Effector CD4-positive, alpha-beta T cell (primary cell): ENCODE results near the gene SLC37A2.

Experiments used
- DNase-seq: peaks from one replicate; pipeline ENCODE4 v3.0.0-alpha.2; 2020

Gene SLC37A2

DNA sequence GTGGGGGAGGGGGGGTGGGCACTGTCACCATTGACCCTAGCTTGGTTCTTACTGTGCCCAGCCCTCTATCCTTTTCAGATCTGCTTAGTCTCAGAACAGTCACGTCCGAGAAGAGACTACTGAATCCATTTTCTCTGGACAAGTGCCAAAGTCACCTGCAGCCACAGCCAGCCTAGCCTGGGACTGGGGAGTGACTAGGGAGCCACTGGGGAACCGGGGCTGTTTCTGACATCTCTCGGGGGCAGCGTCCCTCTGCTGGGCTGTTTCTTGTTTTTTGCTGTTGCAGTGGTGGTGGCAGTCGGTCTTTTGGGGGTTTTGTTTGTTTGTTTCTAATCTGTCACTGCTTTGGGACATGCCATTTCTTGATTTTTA lies 8.7 kb downstream of the SLC37A2 start:
- DNase-seq: no peak

DNA sequence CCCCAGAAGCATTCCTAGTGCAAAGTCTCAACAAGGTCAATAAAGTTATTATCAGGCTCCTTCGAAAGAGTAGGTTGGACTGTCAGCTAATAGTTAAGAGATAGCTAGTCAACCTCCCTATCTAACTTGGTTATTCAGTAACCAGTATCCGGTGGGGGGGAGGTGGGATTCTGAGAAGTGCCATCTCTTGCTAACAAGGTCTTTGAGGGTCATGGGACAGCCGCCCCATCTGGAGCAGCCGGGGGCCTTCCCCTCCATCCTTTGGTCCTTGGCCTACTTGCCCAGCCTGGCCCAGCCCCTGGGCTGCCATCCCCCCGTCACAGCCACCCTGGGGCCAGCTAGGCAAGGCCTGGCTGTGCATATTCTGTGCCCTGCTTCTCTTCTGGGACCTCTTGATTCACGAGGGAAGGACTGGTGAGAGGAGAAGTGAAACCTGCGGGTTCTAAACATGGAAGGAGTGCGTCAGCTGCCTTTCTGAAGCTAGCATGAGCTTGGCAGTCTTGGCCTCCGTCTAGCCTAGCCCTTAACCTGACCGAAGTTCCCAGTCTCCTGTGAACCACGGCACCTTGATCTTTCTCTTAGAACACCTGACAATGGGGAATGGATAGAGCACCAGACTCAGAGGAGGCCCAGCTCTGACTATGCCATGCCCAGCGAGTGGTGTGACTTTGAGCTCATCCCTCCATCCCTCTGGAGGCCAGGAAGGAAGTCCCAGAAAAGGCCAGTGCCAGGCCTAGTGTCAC lies 9.3 kb downstream of the SLC37A2 start:
- DNase-seq: no peak

DNA sequence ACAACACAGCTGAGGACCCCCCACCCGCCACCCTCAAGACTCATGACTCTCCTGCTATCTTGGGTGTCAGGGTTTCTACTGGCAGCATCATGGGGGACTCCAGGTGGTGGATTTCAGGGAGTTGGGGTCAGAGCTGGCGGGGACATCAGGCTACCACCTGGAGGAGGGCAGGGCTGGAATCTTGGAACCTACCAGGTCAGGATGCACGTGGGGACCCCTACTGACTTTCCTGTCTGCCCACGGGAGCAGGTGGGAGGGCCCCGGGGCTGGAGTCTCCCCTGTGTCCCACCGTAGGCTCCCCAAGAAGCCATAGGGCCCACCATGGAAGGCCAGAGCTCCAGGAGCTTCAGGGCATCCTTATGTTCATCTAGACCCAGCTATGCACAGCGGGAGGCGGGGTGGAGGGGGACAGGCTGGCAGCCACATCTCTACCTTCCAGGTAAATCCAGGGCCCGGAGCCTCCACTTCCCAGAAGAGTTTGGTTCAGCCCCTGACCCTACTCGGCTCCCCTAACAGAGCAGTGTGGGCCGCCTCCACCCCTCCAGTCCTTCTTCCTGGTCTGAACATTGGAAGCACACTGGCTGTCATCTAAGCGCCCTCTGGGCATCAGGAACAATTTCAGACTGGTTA lies 10.0 kb downstream of the SLC37A2 start:
- no peak for DNase-seq

DNA sequence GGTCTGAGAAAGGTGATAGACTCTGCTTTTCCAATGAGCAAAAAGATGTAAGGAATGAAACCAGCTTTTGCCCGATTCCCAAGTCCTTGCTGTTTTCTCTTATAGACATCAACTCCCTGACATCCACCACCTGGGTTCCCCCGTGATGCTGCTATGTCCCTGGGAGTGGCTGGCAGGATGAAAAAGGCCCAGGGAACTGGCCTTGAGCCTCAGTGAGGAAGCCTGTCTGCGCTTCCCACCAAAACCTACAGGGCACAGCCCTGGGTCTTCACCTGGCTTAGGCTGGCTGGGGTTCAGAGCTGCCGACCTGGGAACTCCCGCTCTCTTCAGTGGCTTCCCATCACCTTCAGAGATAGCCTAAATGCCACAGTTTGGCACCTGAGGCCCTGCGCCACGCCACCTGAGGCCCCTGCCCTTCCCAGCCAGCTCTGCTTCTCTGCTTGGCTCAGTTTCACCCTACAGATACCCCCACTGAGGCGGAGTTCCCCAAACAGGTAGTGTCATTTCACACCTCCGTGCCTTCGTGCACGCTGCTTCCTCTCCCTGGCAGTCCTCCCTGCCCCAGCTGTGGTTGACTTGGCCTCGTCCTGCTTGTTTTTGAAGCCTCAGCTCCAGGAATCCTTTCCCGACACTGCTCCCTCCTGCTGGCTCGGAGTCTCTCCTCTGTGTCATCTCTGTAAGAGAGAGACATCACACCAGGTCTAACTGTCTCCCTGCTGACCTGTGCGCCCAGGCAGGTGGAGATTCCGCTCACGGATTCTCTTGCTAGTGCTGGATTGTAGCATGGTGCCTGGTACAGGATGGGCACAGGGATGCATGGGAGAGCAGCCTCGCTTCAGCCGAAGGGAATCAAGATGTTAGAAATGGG lies 10.7 kb downstream of the SLC37A2 start:
- no peak for DNase-seq

DNA sequence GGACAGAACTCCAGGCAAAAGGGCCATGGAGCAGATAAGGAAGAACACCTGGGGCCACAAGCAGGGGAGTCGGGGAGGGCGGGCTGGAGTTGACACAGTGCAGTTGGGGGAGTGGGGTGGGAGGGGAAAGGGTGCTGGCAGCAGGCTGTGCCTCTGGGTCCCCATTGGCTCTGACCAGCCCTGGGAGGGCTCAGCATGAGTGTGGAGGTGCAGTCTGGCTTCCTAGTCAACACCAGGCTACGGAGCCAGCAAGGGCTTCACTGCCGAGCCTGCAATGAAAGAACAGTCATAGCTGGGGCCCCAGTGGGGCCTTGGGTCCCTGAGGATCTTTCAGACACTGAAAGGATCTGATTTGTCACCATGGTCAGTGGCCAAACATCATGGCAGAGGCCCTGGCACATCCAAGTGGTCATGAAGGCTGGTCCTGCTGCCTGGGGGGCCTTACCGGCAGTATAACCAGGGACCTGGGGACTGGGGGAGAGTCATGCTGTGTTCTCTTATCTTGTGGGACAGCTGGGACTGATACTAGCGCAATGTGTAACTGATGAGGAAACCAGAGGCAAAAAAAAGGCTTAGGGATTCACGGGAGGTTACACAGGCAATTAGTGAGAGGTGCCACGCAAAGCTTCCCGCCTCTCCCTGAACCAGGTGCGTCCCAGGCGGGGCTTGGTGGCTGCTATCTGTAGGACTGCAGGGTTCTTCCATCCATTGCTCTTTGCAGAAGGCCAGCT lies 11.6 kb downstream of the SLC37A2 start:
- no peak for DNase-seq

DNA sequence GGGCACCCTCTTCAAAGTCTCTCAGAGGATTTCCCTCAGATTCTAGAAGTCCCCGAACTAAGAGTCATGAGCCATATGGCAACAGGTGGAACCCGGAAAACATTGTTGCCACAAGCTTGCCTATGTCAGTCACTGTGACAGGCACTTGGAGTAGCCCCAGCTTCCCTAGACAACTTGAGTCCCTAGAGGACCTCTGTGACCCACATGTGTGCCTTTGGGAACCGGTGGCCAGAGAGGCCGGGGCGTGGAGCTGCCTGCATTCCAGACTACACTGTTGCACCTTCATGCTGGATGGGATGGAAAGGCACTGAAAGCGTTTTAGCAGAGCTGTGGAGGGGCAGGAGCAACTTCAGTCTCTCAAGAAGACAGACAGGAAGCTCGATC lies 12.1 kb downstream of the SLC37A2 start:
- no peak for DNase-seq

DNA sequence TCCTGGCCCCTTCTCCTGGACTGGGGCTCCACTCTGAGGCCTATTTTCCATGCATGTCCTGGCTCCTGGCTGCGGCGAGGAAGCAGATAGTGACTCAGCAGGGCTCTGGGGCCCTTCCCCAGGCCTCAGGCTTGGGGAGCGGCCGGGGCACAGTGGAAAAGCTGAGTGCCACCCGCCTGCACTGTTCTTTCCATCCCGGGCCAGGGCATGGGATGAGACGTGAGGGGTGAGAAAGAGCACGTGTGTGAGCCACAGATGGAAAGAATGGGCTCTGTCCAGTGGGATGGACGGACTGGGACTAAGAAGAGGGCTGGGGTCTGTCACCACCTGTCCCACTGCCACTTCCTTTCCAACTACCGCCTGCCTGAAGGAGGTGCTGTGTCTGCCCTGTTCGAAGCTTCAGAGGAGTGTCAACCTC lies 12.8 kb downstream of the SLC37A2 start:
- no peak for DNase-seq

DNA sequence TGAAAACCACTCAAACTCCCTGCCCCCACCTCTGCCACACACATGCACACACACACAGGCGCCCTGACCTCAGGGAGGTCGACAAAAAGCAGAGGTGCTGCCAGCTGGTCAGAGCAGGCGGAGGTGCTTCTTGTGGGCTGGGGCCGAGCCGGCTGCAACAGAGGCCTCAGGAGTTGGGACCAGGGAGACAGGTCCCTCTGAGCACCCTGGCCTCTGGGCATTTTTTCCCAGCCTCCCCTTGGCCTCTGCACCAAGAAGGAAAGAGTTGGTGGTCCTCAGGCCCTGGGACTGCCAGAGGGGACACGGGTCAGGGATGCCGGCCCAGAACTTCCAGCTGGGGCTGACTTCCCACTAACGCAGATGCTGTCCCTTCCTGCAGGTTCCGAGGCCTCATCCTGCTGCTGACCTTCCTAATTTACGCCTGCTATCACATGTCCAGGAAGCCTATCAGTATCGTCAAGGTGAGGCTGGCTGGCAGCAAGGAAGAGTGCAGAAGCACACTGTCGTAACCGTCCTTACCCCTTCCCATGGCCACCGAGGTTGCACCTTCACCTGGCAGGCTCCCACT lies 13.4 kb downstream of the SLC37A2 start:
- no peak for DNase-seq

DNA sequence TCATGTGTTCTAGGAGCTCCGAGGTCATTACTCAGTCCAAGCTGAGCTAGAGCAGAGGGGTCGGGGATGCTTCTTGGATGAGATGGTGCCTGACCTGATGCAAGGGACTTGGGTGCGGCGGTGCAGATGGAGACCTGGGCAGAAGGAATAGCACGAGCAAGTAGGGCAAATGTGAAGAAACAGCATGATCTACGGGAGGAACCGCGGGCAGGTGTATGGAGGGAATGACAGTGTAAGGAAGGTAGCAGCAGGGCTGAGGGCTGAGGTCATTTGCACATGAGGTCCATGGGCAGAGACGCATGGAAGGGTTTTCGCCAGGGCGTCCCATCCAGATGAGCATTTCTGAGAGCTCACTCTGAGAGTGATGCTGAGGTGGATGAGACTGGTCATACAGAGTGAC lies 14.9 kb downstream of the SLC37A2 start:
- no peak for DNase-seq

DNA sequence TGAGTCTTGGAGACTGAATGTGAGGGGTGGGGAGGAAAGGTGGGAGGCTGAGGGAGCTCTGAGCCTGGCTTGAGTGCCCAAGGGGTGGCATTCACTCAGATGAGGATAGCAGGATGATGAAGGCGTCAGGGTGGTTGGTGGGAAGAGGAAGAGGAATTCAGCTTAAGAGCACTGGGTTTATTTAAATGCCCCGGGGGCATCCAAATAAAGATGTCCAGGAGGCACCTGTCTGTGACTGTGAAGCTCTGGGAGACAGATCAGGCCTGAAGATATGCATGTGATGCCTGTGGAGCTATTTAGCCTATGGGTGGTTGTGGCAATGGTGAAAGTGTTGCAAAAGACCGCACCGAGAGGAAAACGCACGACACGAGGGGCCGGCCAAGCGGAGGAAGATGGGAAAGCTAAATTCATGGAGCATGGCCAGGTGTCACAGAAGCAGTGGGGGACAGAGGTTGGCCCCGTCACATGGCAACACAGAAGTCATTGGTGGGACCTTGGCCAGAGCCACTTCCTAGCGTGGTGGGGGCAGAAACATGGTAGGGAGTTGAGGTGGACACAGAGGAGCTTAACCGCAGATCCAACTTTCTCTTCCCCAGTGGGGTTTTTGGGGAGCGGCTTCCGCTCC lies 15.5 kb downstream of the SLC37A2 start:
- DNase-seq: no peak

DNA sequence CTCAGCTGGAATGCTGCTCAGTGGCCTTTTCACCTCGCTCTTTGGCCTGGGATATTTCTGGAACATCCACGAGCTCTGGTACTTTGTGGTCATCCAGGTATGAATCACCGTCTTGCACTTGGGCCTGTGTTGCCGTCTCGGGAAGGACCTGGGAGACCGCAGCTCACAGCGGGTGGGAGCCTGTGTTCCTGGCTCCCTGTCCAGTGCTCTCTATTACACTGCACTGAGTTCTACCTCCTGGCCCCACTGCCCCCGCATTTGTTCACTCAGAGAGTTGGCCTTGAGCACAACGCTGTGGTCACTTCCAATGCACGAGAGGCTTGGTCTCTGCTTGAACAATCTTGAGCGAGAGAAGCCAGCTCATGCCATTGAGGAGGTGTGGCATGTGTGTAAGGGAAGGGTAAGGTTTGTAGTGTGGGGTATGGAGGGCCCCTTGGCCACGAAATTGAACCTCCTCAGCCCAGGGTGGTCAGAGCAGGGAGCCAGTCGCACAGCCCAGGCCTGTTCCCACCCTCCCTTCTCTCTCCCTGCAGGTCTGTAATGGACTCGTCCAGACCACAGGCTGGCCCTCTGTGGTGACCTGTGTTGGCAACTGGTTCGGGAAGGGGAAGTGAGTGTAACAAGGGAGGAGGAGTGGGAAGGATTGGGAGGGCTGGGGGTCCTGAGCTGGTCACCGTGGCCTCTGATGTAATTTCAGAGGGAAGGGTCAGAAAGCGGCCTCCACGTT lies 16.2 kb downstream of the SLC37A2 start:
- DNase-seq: no peak

DNA sequence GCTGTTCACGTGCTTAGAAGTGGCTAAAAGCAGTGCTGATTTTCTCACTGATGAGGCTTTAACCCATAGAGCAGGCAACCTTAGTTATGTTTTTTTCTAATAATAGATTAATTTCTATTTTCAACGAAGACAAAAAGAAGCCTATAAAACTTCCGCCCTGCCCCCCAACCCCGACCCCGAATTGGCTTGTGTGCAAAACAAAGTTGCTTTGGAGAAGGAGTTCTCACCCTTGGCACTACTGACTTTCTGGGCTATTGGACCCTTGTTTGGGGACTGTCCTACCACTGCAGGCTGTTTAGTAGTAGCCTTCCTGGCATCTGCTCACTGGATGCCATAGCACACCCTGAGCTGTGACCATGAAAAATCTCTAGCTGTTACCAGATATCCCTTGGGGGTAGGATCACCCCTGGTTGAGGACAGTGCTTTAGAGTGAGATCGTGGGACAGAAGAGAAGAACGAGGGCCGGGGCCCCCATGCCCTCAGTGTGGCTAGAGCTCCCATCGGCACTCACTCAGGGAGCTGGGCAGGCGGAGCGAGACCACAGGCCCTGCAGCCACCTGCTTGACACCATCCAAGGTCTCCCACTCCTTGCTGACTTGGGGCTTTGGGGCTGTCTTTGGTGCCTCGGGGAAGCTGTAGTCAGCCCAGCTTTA lies 16.9 kb downstream of the SLC37A2 start:
- DNase-seq: no peak

DNA sequence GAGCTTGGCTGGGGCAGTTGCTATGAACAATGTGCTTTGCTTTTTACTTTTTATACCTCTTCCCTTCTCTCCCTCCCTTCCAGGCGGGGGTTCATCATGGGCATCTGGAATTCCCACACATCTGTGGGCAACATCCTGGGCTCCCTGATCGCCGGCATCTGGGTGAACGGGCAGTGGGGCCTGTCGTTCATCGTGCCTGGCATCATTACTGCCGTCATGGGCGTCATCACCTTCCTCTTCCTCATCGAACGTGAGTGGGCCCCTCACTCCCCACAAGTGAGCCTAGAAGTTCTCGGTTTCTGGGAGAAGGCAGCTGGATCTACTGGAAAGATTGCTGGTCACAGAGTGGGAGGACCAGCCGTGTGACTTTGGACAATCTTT lies 17.4 kb downstream of the SLC37A2 start:
- DNase-seq: no peak

DNA sequence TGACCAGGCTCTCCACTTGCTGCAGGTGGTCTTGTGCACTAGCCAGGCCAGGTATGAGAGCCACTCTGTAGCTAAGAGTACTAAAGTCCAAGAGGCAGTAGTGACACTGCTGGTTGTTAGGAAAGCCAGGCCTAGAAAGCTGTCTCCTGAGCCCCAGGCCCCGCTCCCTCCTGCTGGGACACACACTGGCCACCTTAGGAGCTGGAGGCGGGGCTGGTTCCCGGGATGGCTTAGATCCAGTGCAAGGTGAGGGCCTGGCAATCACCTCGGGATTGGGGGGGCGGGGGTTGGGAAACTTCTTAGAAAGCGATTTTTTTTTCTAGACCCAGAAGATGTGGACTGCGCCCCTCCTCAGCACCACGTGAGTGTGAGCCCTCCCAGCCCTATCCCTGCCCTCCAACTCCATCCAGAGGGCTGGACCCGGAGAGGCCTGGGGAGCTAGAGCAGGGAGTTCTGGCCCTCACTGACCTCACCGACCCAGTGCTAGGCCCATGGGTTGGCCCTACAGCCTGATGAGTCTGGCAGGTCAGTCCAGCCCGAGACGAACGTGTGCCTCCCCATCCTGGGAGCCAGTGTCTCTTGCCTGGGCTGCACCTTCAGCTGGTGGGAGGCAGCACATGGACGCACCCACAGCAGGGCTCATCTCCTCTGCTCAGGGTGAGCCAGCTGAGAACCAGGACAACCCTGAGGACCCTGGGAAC lies 18.1 kb downstream of the SLC37A2 start:
- DNase-seq: no peak

DNA sequence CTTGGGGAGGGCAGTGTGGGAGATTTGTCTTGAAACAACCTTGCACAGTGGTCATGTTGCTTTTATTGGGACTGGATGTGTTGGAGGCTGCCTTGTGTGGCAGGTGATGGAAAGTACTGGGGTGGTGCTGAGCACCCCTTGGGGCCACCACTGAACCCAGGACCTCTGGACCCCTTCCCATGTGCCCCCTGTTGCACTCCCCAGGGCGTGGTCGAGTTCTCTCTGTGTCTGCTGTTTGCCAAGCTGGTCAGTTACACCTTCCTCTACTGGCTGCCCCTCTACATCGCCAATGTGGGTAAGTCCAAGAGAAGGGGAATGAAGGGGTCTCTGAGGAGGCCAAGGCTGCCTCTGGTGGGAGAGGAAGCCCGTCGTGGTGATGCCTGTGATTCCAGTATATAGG lies 18.9 kb downstream of the SLC37A2 start:
- DNase-seq: no peak

DNA sequence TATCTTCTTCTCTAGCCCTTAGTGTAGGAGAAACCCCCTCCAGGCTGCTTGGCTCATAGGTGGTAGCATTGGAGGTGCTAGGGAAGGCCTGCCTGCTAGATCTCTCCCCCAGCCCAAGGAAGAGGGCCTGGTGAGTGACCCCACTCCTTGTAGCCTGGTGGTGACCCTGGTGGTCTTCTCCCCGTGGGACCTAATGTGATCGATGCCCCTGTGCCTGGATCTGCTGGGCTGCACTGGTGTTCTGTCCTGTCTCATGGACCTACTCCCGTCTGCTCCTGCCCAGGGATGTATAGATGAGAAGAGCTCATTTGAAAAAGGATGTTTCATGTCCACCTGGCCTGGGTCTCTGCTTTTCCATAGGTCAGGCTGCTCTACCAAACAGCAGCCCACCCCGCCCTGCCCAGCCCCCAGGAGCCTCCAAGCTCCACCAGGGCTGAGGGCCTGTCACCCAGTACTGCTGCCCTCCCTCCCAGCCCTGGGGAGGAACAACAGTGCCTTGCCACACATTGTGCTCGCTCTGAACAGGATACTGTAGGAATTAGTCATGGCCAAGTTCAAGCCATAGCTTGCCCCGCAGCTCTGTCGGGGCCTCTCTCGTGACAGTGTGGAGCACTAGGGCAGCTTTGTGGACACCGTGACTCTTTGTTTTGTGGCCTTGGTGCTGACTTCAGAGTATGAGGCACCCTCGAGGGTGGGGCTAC lies 19.7 kb downstream of the SLC37A2 start:
- DNase-seq: no peak

DNA sequence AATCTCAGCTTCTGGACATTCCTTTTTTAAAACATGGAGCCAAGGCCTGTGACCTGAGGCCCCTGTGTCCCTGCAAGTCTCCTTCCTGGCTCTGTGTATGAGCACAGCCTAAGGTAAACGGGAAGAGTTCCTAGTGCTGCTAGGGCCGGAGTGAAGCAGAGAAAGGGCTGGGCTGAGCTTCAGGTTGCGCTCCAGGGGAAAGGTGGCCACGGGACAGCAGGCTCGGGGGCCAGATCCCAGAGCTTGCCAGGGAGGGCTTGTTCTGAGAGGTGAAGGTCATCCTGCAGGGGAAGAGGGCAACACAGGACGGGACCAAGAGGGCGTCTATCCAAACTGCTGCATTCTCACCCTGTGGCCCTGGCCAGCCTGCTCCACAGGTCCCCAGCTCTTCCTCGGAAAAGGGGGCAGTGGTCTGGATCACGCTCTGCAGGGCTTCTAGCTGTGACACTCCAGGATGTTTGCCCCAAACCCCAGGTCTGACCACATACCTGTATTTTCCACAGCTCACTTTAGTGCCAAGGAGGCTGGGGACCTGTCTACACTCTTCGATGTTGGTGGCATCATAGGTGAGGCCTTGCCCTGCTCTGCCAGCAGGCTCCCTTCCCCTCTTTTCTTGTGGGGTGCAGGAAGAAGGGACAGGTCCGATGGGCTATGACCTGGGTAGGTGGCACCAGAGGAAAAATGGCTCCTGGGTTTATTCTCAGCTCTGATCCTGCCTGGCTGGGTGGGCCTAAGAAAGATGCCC lies 20.4 kb downstream of the SLC37A2 start:
- no peak for DNase-seq

DNA sequence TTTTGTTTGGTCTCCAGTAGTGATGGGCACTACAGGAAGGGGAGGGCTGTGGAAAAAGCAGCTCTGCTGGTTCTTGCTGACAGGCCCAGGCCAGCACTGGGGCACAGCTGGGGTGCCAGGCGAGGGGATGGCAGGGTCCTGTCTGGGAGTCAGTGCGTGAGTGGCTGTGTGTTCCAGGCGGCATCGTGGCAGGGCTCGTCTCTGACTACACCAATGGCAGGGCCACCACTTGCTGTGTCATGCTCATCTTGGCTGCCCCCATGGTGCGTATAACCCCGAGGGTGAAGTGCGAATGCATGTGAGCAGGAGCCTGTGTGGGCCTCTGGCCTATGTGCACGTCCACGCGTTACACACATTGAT lies 20.9 kb downstream of the SLC37A2 start:
- no peak for DNase-seq

DNA sequence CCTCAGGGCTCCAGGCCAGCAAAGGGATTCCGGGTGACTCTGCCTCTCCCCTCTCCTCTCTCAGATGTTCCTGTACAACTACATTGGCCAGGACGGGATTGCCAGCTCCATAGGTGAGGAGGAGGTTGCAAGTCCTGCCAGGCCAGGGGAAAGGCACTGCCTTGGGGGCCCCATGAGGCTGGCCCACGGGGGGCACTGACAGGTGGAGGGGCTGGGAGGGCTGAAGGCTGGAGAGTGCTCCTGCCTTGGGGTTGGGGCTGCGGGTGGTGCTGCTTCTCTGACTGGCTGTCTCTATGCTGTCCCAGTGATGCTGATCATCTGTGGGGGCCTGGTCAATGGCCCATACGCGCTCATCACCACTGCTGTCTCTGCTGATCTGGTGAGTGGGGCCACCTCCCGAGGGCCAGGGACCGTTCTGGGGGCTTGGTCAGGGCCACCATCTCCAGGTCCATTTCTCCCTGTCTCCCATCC lies 21.7 kb downstream of the SLC37A2 start:
- no peak for DNase-seq
